IPS DF 6.9 (cell line): ENCODE data around the gene HMCN2.

Source experiments
- DNase-seq: peaks from one replicate; pipeline ENCODE4 v3.0.0-alpha.2; 2013; ENCODE audit warnings: low read depth, low spot score
- H3K27ac ChIP-seq: one replicate; pipeline ENCODE4 v1.5.1; 2013; ENCODE audit warnings: low read length, control low read depth
- H3K27me3 ChIP-seq: 2 replicates; pipeline ENCODE4 v1.6.1; 2013; ENCODE audit warnings: mild to moderate bottlenecking, low read length; ENCODE audit not compliant: control insufficient read depth, insufficient read depth
- H3K36me3 ChIP-seq: 2 replicates; pipeline ENCODE4 v1.6.1; 2013; ENCODE audit warnings: low read length; ENCODE audit not compliant: control insufficient read depth, insufficient read depth
- H3K4me1 ChIP-seq: 2 replicates; pipeline ENCODE4 v1.6.1; 2013; ENCODE audit warnings: low read length; ENCODE audit not compliant: control insufficient read depth, insufficient read depth
- H3K4me3 ChIP-seq: 2 replicates; pipeline ENCODE4 v1.5.1; 2013; ENCODE audit warnings: mild to moderate bottlenecking, low read length
- H3K9me3 ChIP-seq: 2 replicates; pipeline ENCODE4 v1.6.1; 2013; ENCODE audit warnings: low read length, inconsistent platforms; ENCODE audit not compliant: control insufficient read depth, insufficient read depth
- WGBS: extraction: QIAGEN DNeasy Blood & Tissue Kit; methylation state at CpG from one replicate; pipeline ENCODE4 v1.1.7; 2013; ENCODE audit warnings: mixed read lengths, missing lambda C conversion rate; ENCODE audit not compliant: insufficient read length, insufficient coverage; 5-methylcytosine and 5-hydroxymethylcytosine counted together

HMCN2 gene

DNA sequence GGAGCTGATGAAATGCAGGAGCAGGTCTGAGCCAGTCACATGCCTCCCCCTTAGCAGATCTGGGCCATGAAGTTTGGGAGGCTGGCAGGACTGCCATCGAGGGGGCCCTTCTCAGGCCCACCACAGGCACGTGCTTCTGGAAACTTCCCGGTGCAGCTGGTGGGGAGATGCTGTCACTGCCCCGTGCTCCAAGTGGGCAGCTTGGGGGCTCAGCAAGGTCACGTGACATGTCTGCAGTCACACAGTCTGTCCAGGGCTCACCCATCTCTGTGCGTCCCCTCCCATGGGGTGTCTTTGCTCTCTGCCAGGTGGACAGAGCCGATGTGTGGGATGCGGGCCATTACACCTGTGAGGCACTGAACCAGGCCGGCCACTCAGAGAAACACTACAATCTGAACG lies 99.8 kb downstream of the HMCN2 start:
- no CpG with 5 or more reads among the region's 10 CpGs for WGBS
- no peaks in the 10 kb centered on the region for H3K9me3 ChIP-seq
- no peak for DNase-seq
- H3K4me1 ChIP-seq: no peaks in the 10 kb centered on the region; the same call in 1 of the 2 replicates
- H3K36me3 ChIP-seq: no peaks in the 10 kb centered on the region; the same call in 1 of the 2 replicates
- H3K4me3 ChIP-seq: no peak overlapping the region
- H3K27ac ChIP-seq: no peak overlapping the region
- H3K27me3 ChIP-seq: no peaks in the 10 kb centered on the region

GRCh38 chr9:130366072-130366471 lies 100.5 kb downstream of the HMCN2 start:
- H3K27me3 ChIP-seq: no peaks in the 10 kb centered on the region
- H3K27ac ChIP-seq: no peak overlapping the region
- no peaks in the 10 kb centered on the region; the same call in 1 of the 2 replicates for H3K4me1 ChIP-seq
- no peak overlapping the region for H3K4me3 ChIP-seq
- no CpG with 5 or more reads among the region's 3 CpGs for WGBS
- no peak for DNase-seq
- H3K9me3 ChIP-seq: no peaks in the 10 kb centered on the region
- H3K36me3 ChIP-seq: no peaks in the 10 kb centered on the region

DNA sequence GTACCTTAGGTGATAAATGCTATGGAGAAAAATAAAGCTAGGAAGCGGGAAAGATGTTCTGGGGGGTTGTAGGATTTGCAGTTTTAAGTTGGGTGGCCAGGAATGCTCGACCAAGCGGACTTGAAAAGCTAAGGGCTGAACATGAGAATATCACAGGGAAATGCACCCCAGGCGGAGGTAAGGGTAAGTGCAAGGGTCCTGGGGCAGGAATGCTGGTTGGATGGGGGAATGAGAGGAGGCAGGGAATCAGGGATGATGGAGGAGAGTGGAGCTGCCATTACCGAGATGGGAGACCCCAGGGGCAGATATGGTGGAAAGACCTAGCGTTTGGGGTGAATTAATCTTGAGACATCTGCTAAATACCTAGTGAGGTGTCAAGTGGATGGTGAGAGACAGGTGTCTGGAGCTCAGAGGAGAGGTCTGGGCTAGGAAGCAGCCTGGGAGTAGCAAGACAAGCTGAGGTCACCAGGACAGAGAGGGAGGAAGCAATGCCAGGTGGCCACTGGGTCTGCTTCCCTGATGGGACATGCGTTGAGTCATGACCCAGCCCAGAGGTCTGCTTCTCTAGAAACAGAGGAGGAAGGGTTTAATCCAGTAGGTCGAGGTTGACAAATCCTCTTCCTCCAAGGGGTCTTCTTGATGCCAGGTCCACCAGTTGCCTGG lies 101.5 kb downstream of the HMCN2 start:
- Histone ChIP-seq H3K9me3 (no peaks in the 10 kb centered on the region), H3K27me3 (no peaks in the 10 kb centered on the region), H3K36me3 (no peaks in the 10 kb centered on the region), H3K4me1 (no peaks in the 10 kb centered on the region; the same call in 1 of the 2 replicates), H3K4me3 (no peak overlapping the region), H3K27ac (no peak overlapping the region)
- no peak for DNase-seq
- WGBS: no CpG with 5 or more reads among the region's 8 CpGs

DNA sequence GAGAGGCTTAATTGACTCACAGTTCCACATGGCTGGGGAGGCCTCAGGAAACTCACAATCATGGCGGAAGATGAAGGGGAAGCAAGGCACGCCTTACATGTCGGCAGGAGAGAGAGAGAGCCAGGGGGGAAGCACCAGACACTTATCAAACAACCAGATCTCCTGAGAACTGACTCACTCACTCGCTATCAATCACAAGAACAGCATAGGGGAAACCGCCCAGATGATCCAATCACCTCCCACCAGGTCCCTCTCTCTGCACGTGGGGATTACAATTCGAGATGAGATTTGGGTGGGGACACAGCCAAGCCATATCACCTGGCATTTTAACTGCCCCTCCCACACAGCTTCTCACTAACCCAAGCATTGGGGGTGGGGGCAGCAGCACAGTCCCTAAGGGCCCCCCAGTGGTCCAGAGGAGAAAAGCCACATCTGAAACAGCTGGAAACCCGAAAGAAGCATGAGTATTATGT lies 103.1 kb downstream of the HMCN2 start:
- H3K4me3 ChIP-seq: no peak overlapping the region
- WGBS: no CpG with 5 or more reads among the region's 8 CpGs
- no peaks in the 10 kb centered on the region for H3K36me3 ChIP-seq
- no peaks in the 10 kb centered on the region for H3K9me3 ChIP-seq
- no peaks in the 10 kb centered on the region for H3K27me3 ChIP-seq
- DNase-seq: no peak
- H3K4me1 ChIP-seq: no peaks in the 10 kb centered on the region; the same call in 1 of the 2 replicates
- no peak overlapping the region for H3K27ac ChIP-seq

GRCh38 chr9:130370226-130370625 lies 104.7 kb downstream of the HMCN2 start:
- no peaks in the 10 kb centered on the region for H3K9me3 ChIP-seq
- no peak overlapping the region for H3K4me3 ChIP-seq
- H3K36me3 ChIP-seq: no peaks in the 10 kb centered on the region
- no peaks in the 10 kb centered on the region for H3K27me3 ChIP-seq
- no peak for DNase-seq
- no peaks in the 10 kb centered on the region; the same call in 1 of the 2 replicates for H3K4me1 ChIP-seq
- no peak overlapping the region for H3K27ac ChIP-seq
- WGBS: no CpG with 5 or more reads among the region's 7 CpGs

DNA sequence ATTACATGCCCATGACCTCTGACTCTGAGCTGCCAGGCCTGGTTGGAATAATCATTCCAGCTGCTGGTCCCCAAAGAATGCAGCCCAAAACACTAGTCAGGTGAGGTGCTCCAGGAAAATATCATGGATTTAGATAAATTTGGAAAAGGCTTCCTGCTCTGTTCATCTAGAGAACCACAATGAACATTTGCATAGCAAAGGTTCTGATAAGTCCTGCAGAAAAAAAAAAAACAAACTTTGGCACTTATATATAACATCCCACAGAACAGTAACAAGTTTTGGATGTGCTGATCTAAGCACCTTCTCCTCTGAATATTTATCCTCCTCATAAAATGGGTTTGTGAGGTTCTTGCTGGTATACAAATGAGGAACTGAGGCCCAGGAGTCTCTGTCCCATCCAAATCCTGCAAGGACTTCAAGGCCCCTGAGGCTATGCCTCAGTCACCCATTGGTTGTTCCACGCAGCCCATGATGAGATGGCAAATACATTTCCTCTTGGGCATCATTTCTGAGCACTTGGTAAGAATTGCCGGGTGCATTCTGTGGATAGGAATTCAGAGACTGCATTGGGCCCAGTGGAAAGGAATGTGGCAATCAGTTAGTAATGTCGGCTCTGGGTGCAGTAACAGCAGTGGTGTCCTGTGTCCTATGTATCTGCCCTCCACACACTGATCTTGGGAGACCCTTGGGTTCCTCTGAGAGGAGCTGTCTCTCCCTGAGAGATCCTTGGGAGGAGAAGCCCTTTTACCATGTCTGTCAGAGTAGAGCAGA lies 105.8 kb downstream of the HMCN2 start:
- no CpG with 5 or more reads among the region's 3 CpGs for WGBS
- Histone ChIP-seq H3K9me3 (no peaks in the 10 kb centered on the region), H3K4me1 (no peaks in the 10 kb centered on the region; the same call in 1 of the 2 replicates), H3K4me3 (no peak overlapping the region), H3K27ac (no peak overlapping the region), H3K36me3 (no peaks in the 10 kb centered on the region), H3K27me3 (no peaks in the 10 kb centered on the region)
- no peak for DNase-seq

- no peaks in the 10 kb centered on the region; the same call in 1 of the 2 replicates for H3K4me1 ChIP-seq
- H3K4me3 ChIP-seq: no peak overlapping the region
- no peaks in the 10 kb centered on the region for H3K9me3 ChIP-seq
- no peaks in the 10 kb centered on the region for H3K27me3 ChIP-seq
- no peaks in the 10 kb centered on the region for H3K36me3 ChIP-seq
- DNase-seq: no peak
- H3K27ac ChIP-seq: no peak overlapping the region
- no CpG with 5 or more reads among the region's 7 CpGs for WGBS
These were observed 106.5 kb downstream of the HMCN2 start for GRCh38 chr9:130372057-130372456.

- 100% methylated on average over 2 of the region's 2 CpGs for WGBS
- Histone ChIP-seq H3K36me3 (no peaks in the 10 kb centered on the region), H3K27me3 (no peaks in the 10 kb centered on the region), H3K27ac (no peak overlapping the region), H3K4me1 (no peaks in the 10 kb centered on the region; the same call in 1 of the 2 replicates), H3K4me3 (no peak overlapping the region), H3K9me3 (no peaks in the 10 kb centered on the region)
- no peak for DNase-seq
These were observed 108.2 kb downstream of the HMCN2 start for GRCh38 chr9:130373679-130374325.

GRCh38 chr9:130377612-130378011 lies 112.1 kb downstream of the HMCN2 start:
- Histone ChIP-seq H3K27me3 (no peaks in the 10 kb centered on the region), H3K36me3 (no peaks in the 10 kb centered on the region), H3K4me3 (no peak overlapping the region), H3K4me1 (no peaks in the 10 kb centered on the region), H3K27ac (no peak overlapping the region), H3K9me3 (no peaks in the 10 kb centered on the region)
- WGBS: no CpG with 5 or more reads among the region's 17 CpGs
- no peak for DNase-seq

GRCh38 chr9:130378875-130379648 lies 113.5 kb downstream of the HMCN2 start:
- H3K27me3 ChIP-seq: no peaks in the 10 kb centered on the region
- H3K4me3 ChIP-seq: no peak overlapping the region
- no peak for DNase-seq
- no peaks in the 10 kb centered on the region for H3K4me1 ChIP-seq
- no CpG with 5 or more reads among the region's 20 CpGs for WGBS
- H3K9me3 ChIP-seq: no peaks in the 10 kb centered on the region
- no peak overlapping the region for H3K27ac ChIP-seq
- no peaks in the 10 kb centered on the region for H3K36me3 ChIP-seq
